Smooth muscle cell (in vitro differentiated cells): ENCODE measurements around the gene NCF2. TPM values are rescaled to one million over a fixed set of nuclear protein-coding genes. Genes with fewer than 3 reads are reported as not detected.

Experiments
- DNase-seq: peaks from one replicate; lab custom pipeline; 2025; ENCODE audit not compliant: unreplicated experiment; lab: John Stamatoyannopoulos, UW
- H2AFZ ChIP-seq: fragments of 200-600 bp; sonication (generic); 2 replicates; pipeline ENCODE4 v1.6.0; 2016; ENCODE audit warnings: antibody characterized with exemption, low read depth, mild to moderate bottlenecking
- H3F3A ChIP-seq: fragments of 200-600 bp; sonication (generic); 2 replicates; pipeline ENCODE4 v1.6.0; 2017; ENCODE audit warnings: antibody characterized with exemption, low read depth
- H3K27ac ChIP-seq: fragments of 200-600 bp; sonication (generic); 2 replicates; pipeline ENCODE4 v1.5.1; 2016; ENCODE audit warnings: low read depth, mild to moderate bottlenecking
- H3K27me3 ChIP-seq: fragments of 200-600 bp; sonication (generic); 2 replicates; pipeline ENCODE4 v1.6.1; 2016; ENCODE audit warnings: low read depth, mild to moderate bottlenecking
- H3K36me3 ChIP-seq: fragments of 200-600 bp; sonication (generic); 2 replicates; pipeline ENCODE4 v1.5.1; 2016; ENCODE audit warnings: low read depth
- H3K4me1 ChIP-seq: fragments of 200-600 bp; sonication (generic); 2 replicates; pipeline ENCODE4 v1.5.1; 2016; ENCODE audit warnings: low read depth
- H3K4me2 ChIP-seq: fragments of 200-600 bp; sonication (generic); 2 replicates; pipeline ENCODE4 v1.6.0; 2016; ENCODE audit warnings: mild to moderate bottlenecking
- H3K4me3 ChIP-seq: fragments of 200-600 bp; sonication (generic); 2 replicates; pipeline ENCODE4 v1.5.1; 2016; ENCODE audit warnings: mild to moderate bottlenecking
- H3K79me2 ChIP-seq: fragments of 200-600 bp; sonication (generic); 2 replicates; pipeline ENCODE4 v1.6.0; 2016; ENCODE audit warnings: low read depth, mild to moderate bottlenecking
- H3K9ac ChIP-seq: fragments of 200-600 bp; sonication (generic); 2 replicates; pipeline ENCODE4 v1.6.0; 2016; ENCODE audit warnings: low read depth
- H3K9me3 ChIP-seq: fragments of 200-600 bp; sonication (generic); replicated peaks from 2 replicates; pipeline ENCODE4 v1.5.1; 2016; ENCODE audit warnings: low read depth
- H4K20me1 ChIP-seq: fragments of 200-600 bp; sonication (generic); 2 replicates; pipeline ENCODE4 v1.6.0; 2016; ENCODE audit warnings: low read depth
- WGBS: methylation state at CpG from one replicate; pipeline ENCODE4 v1.1.7; 2016; ENCODE audit warnings: low lambda C conversion rate; 5-methylcytosine and 5-hydroxymethylcytosine counted together
- polyA plus RNA-seq: library from polyadenylated mRNA; unstranded; fragments of >200 nt; fragmentation: Nextera tagmentation; extraction: Ambion mirVana; gene quantifications from 2 replicates; pipeline ENCODE4 v1.2.1, GENCODE V29; 2016
- total RNA-seq: library from RNA; depleted of rRNA; stranded (reverse); fragments of >200 nt; gene quantifications from 2 replicates; pipeline ENCODE4 v1.2.3, GENCODE V29; 2014
- TF ChIP-seq, protein P1 (sequence below): fragments of 200-600 bp; sonication (generic); IDR thresholded peaks from 2 replicates; pipeline ENCODE4 v1.5.1; 2017; ENCODE audit warnings: borderline replicate concordance, mild to moderate bottlenecking, antibody characterized with exemption; ENCODE audit not compliant: insufficient read depth, poor library complexity, severe bottlenecking

NCF2 gene
- total and polyA plus RNA-seq, 2 experiments from 2014 or later: 0.65 to 1.7 TPM

DNA sequence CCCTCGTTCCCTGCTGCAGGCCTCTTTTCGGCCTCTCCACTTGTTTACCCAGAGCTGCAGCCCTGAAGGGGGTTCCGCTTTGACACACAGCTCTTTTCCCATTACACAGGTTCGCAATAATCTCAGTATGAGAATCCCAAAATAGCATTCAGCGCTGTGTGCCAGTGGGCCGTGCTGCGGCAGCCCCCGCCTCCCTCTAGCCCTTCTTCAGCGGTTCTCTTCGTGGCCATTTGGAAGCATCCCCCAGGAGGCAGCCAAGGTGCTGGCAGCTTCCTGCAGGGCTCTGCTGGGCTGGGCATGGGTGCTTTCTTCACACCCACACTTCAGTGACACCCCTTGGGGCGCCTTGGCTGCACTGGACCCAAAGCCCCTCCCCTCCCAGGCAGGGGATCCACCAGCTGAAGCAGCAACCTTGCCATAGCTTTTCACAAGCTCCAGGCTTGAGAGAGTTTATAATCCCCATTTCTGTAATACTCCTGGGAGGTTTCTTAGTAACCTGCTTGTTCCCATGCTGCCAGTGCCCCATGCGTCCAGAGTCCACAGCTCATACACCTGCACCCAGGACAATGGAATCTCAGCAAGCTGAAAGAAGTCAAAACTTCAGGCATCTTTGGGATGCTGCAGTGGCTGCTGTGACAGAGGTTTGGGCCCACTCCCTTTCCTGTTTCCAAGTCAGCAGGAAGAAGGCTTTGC lies 8.1 kb downstream of the NCF2 start:
- Histone ChIP-seq H3K27ac (no peak overlapping the region), H3F3A (no peaks in the 10 kb centered on the region), H3K9me3 (no peaks in the 10 kb centered on the region), H3K4me1 (no peaks in the 10 kb centered on the region), H3K36me3 (no peaks in the 10 kb centered on the region), H3K9ac (no peak overlapping the region), H3K4me3 (no peak overlapping the region), H3K79me2 (no peaks in the 10 kb centered on the region), H3K4me2 (no peak overlapping the region), H4K20me1 (no peaks in the 10 kb centered on the region), H2AFZ (no peak overlapping the region), H3K27me3 (no peaks in the 10 kb centered on the region)
- no peak for DNase-seq
- TF ChIP-seq, protein P1, sequence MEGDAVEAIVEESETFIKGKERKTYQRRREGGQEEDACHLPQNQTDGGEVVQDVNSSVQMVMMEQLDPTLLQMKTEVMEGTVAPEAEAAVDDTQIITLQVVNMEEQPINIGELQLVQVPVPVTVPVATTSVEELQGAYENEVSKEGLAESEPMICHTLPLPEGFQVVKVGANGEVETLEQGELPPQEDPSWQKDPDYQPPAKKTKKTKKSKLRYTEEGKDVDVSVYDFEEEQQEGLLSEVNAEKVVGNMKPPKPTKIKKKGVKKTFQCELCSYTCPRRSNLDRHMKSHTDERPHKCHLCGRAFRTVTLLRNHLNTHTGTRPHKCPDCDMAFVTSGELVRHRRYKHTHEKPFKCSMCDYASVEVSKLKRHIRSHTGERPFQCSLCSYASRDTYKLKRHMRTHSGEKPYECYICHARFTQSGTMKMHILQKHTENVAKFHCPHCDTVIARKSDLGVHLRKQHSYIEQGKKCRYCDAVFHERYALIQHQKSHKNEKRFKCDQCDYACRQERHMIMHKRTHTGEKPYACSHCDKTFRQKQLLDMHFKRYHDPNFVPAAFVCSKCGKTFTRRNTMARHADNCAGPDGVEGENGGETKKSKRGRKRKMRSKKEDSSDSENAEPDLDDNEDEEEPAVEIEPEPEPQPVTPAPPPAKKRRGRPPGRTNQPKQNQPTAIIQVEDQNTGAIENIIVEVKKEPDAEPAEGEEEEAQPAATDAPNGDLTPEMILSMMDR: no peak
- 97% methylated on average over 12 of the region's 12 CpGs for WGBS

GRCh38 chr1:183580281-183580682 lies 10.0 kb downstream of the NCF2 start:
- no peaks in the 10 kb centered on the region for H3K9me3 ChIP-seq
- no peaks in the 10 kb centered on the region for H3F3A ChIP-seq
- no peaks in the 10 kb centered on the region for H3K4me1 ChIP-seq
- TF ChIP-seq, protein P1: no peak
- 57% methylated on average over 8 of the region's 8 CpGs for WGBS
- no peak overlapping the region for H3K4me3 ChIP-seq
- H3K9ac ChIP-seq: no peak overlapping the region
- H3K27me3 ChIP-seq: no peaks in the 10 kb centered on the region
- no peak overlapping the region for H2AFZ ChIP-seq
- H4K20me1 ChIP-seq: no peaks in the 10 kb centered on the region
- H3K27ac ChIP-seq: no peak overlapping the region
- DNase-seq: no peak
- no peaks in the 10 kb centered on the region for H3K36me3 ChIP-seq
- no peaks in the 10 kb centered on the region for H3K79me2 ChIP-seq
- H3K4me2 ChIP-seq: no peak overlapping the region

GRCh38 chr1:183578856-183579255 lies 11.4 kb downstream of the NCF2 start:
- H3F3A ChIP-seq: no peaks in the 10 kb centered on the region
- no peaks in the 10 kb centered on the region for H3K9me3 ChIP-seq
- no peak for DNase-seq
- no peaks in the 10 kb centered on the region for H4K20me1 ChIP-seq
- WGBS: 56% methylated on average over 1 of the region's 2 CpGs
- no peak overlapping the region for H3K4me3 ChIP-seq
- no peak overlapping the region for H2AFZ ChIP-seq
- H3K9ac ChIP-seq: no peak overlapping the region
- no peaks in the 10 kb centered on the region for H3K79me2 ChIP-seq
- TF ChIP-seq, protein P1: no peak
- H3K4me1 ChIP-seq: no peaks in the 10 kb centered on the region
- no peak overlapping the region for H3K27ac ChIP-seq
- no peak overlapping the region for H3K4me2 ChIP-seq
- H3K36me3 ChIP-seq: no peaks in the 10 kb centered on the region
- H3K27me3 ChIP-seq: no peaks in the 10 kb centered on the region

DNA sequence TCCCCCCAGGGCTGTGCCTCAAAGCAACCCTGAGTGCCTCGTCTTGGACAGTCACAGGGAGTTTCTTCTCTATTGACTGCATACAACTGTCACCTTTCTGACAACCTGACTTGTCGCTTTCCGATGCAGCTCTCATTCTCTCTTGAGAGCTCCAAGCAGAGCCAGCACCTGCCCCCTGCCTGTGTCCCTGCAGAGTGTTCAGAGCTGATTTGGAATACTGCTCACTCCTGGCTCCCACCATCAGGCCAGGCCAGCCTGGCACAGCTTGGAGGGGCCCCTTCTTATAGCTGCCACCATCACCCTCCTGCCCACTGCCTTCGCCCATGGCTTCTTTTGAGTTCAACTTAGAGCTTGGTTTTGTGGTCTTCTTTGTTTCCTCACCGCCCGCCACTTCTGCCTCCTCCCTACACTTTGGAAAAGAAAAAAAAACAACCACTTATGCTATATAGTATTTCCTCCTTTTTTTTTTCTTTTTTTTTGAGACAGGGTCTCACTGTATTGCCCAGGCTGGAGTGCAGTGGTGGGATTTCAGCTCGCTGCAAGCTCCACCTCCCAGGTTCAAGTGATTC lies 12.3 kb downstream of the NCF2 start:
- H3K27me3 ChIP-seq: no peaks in the 10 kb centered on the region
- H3F3A ChIP-seq: no peaks in the 10 kb centered on the region
- H3K27ac ChIP-seq: no peak overlapping the region
- WGBS: 96% methylated on average over 7 of the region's 7 CpGs
- no peak overlapping the region for H3K4me3 ChIP-seq
- DNase-seq: no peak
- H3K4me1 ChIP-seq: no peaks in the 10 kb centered on the region
- no peaks in the 10 kb centered on the region for H4K20me1 ChIP-seq
- no peak overlapping the region for H3K4me2 ChIP-seq
- H3K9ac ChIP-seq: no peak overlapping the region
- TF ChIP-seq, protein P1: no peak
- H3K9me3 ChIP-seq: no peaks in the 10 kb centered on the region
- no peak overlapping the region for H2AFZ ChIP-seq
- no peaks in the 10 kb centered on the region for H3K36me3 ChIP-seq
- H3K79me2 ChIP-seq: no peaks in the 10 kb centered on the region
